ENCODE results near the gene CLEC2A.
"Not testable (repeated sequence)": the region's sequence is repeated elsewhere in the genome, so short reads cannot be mapped to it uniquely, and the experiment has no call there.

The CLEC2A gene

GRCh38 chr12:9881246-9881645 is 50.9 kb downstream of the CLEC2A start, which contains the start of gene KLRF2:
Gene KLRF2, plus strand, starts transcription at chr12:9881489. Its CDS starts 107 bp downstream, at chr12:9881596.
- DNase-seq (ENCODE audit: low spot score), result no peak

GRCh38 chr12:9880532-9881078 is 51.6 kb downstream of the CLEC2A start:
- DNase-seq (ENCODE audit: low spot score), result no peak

GRCh38 chr12:9876120-9876519 is 56.0 kb downstream of the CLEC2A start:
- DNase-seq (ENCODE audit: low spot score), result not testable (repeated sequence)

- DNase-seq (ENCODE audit: low spot score), result no peak
Measured at GRCh38 chr12:9872742-9873141, 59.4 kb downstream of the CLEC2A start.

DNA sequence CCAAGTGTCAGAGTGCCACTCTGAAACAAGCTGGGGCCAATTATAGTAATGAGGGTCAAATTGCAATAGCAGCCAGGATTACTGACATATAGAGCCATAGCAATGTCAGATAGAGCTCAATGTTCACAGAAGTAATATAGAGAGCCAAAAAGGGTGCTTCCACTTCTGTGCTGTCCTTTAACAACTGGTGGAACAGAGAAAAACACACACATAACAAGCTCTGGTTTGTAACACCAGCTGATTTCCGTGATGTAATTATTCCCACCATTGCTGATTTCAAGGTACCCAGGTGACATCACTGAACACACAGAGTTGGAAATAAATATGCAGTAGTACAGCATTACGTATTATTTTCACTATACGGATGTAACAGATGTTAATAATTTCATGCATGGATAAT is 60.0 kb downstream of the CLEC2A start:
- DNase-seq (ENCODE audit: low spot score), result no peak

DNA sequence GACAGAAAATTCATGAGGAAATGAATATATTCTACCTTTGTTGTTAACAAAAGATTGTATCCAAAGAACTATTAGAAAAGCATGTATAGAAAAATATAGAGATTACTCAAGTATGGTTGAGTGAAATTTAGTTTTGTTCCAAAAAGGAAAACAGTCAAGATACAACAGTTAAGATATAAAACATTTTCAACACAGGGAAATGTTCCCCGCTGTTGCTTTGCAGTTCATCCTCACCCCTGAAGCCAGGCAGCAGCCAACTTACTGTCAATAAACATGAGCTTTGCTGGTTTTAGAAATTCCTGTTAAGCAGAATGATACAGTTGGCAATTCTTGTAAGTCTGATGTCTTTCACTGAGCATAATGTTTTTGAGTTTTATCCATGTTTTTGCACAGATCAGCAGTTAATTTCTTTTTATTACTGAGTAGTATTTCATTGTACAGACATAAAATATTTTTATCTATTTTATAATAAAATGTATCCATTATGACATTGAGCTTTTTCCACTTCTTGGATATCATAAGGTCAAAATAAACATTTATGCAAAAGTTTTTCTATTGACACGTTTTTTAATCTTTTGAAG is 61.8 kb downstream of the CLEC2A start:
- no peak for DNase-seq (ENCODE audit: low spot score)

- DNase-seq (ENCODE audit: low spot score), result peak; percentile 56
Measured at GRCh38 chr12:9869307-9870161, 62.6 kb downstream of the CLEC2A start, which contains the start of gene CLEC2B. Gene CLEC2B, minus strand, starts transcription at chr12:9869354.

DNA sequence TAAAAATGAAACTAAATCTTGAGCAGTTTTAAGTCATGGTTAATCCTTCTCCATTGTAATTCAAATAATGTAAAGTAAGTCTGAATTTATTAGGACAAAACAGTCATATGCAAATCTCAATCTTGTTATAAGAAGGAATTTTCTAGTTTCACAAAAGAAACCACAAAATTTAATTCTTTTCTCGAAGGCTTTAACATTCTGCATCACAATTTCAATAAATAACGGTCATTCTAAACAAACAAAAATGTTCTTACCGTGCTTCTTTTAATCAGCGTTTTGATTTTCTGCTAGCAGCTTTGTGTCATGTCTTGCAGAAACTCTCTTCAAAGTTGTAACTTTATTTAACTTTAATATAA is 63.2 kb downstream of the CLEC2A start:
- no peak for DNase-seq (ENCODE audit: low spot score)

GRCh38 chr12:9868311-9868801 is 63.8 kb downstream of the CLEC2A start:
- DNase-seq (ENCODE audit: low spot score), result peak; percentile 27

- peak; percentile 43 for DNase-seq (ENCODE audit: low spot score)
Measured at GRCh38 chr12:9867531-9867930, 64.6 kb downstream of the CLEC2A start.

DNA sequence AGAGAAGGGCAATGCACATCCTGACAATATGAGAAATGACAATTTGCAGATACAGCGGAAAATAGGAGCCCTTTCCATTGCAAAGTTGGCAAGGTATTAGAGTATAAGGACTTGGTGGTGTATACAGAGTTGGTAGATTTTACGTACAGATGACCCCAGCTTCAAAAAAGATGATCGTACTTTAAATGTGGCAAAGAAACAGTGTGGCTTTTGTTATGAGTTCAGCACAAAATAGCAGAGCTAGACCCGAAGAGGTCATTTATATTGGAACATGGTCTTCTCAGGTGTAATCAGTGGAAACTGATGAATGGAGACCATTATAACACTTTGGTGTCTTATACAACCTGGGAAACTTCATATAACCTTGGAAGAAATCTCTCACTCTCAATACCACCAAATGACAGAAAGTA is 65.3 kb downstream of the CLEC2A start:
- DNase-seq (ENCODE audit: low spot score), result no peak

GRCh38 chr12:9864913-9865675 is 67.1 kb downstream of the CLEC2A start:
- no peak for DNase-seq (ENCODE audit: low spot score)
